IPS-20b (cell line): ENCODE results near the gene PTGDS.
"Not testable (repeated sequence)": the region's sequence is repeated elsewhere in the genome, so short reads cannot be mapped to it uniquely, and the experiment has no call there.

Experiments used
- H3K27ac ChIP-seq: one replicate; pipeline ENCODE4 v1.5.1; 2013; ENCODE audit warnings: low read length
- H3K27me3 ChIP-seq: 2 replicates; pipeline ENCODE4 v1.6.1; 2013; ENCODE audit warnings: mild to moderate bottlenecking, low read length, inconsistent platforms; ENCODE audit not compliant: insufficient read depth
- H3K36me3 ChIP-seq: 2 replicates; pipeline ENCODE4 v1.6.1; 2013; ENCODE audit warnings: low read depth, mild to moderate bottlenecking, inconsistent platforms, low read length, moderate library complexity; ENCODE audit not compliant: insufficient read depth
- H3K4me1 ChIP-seq: 2 replicates; pipeline ENCODE4 v1.6.1; 2013; ENCODE audit warnings: mild to moderate bottlenecking, control low read depth, inconsistent platforms, low read length, moderate library complexity; ENCODE audit not compliant: insufficient read depth
- H3K4me3 ChIP-seq: 2 replicates; pipeline ENCODE4 v1.5.1; 2013; ENCODE audit warnings: mild to moderate bottlenecking, low read length, inconsistent platforms
- H3K9ac ChIP-seq: 2 replicates; pipeline ENCODE4 v1.6.1; 2013; ENCODE audit warnings: low read depth, mild to moderate bottlenecking, inconsistent platforms, low read length, moderate library complexity
- H3K9me3 ChIP-seq: 2 replicates; pipeline ENCODE4 v1.6.1; 2013; ENCODE audit warnings: mild to moderate bottlenecking, low read depth, low read length, inconsistent platforms; ENCODE audit not compliant: insufficient read depth

PTGDS gene

DNA sequence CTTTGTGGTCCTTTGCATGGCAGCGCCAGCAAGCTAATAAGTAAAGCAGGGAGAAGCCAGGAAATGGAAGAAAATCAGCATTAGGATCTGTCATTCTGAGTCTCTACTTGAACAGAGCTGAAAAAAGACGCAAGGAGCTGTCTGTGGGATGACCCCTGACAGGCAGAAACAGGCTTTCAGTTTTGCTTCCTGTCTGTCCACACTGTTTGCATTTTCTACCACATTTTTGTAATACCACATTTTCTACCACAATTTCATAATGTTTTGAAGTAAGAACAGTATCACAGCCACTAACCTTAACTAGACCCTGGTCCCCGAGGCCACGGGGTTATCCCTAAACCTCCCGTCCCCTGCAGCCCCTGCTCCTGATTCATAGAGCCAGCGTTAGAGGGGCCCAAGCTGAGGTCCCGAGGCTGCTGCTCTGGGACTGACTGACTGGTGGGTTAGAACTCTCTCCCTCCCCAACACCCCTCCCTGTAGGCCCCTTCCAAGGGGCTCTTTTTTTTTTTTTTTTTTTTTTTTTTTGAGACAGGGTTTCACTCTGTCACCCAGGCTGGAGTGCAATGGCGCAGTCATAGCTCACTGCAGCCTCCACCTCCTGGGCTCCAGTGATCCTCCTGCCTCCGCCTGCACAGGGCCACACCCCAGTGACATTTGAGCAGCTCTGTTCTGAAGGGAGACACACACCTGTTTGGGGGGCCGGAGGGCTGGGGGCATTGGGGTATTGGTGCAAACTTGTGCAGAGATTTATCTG, 23.1 kb downstream of the PTGDS start:
- H3K27me3 ChIP-seq = no peaks in the 10 kb centered on the region; the same call in 1 of the 2 replicates
- H3K27ac ChIP-seq = no peak overlapping the region
- no peak overlapping the region for H3K9ac ChIP-seq
- H3K4me1 ChIP-seq = no peaks in the 10 kb centered on the region; the same call in 1 of the 2 replicates
- no peaks in the 10 kb centered on the region for H3K36me3 ChIP-seq
- no peaks in the 10 kb centered on the region for H3K9me3 ChIP-seq
- no peak overlapping the region for H3K4me3 ChIP-seq

DNA sequence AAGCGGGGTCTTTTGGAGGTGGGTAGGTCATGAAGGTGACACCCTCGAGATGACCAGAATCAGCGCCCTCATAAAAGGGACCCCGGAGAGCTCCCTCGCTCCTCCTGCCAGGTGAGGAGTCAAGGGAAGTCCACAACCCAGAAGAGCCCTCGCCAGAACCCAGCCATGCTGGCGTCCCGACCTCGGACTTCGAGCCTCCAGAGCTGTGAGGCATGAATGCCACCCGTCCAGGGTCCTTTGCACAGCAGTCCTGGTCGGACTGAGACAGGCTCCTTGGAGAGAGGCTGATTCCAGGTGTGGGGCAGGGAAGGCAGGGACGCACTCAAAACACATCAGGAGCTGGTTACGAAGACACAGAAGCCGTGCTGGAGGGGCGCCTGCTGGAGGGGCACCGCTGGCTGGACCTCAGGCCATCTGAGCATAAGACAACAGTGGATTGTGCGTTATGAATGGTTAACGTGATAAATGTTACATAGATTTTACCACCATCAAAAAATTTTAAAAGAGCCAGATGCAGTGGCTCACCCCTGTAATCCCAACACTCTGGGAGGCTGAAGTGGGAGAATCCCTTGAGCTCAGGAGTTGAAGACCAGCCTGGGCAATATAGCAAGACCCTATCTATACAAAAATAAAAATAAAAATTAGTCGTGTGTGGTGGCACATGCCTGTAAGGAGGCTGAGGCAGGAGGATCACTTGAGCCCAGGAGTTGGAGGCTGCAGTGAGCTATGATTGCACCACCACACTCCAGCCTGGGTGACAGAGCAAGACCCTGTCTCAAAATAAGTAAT, 24.7 kb downstream of the PTGDS start:
- Histone ChIP-seq H3K9me3 (no peaks in the 10 kb centered on the region), H3K4me3 (no peak overlapping the region), H3K9ac (no peak overlapping the region), H3K4me1 (no peaks in the 10 kb centered on the region), H3K27me3 (no peaks in the 10 kb centered on the region; the same call in 1 of the 2 replicates), H3K36me3 (no peaks in the 10 kb centered on the region), H3K27ac (no peak overlapping the region)

DNA sequence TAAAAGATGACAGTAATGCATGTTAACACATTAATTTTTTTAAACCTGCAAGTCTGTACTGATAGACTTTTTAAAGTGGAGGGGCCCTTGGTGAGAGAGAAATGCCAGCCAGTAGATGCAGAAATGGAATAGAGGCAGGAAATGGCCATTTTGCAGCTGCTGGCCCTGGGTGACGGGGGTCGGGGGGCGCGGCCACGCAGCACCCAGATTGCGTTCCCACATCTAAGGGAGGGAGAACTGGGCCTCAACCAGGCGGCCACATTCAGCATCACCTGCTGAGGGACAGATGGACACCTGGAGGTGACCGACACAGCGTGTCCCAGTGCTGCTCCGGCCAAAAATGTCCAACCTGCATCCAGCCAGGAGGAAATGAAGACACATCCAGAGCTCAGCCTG, 25.3 kb downstream of the PTGDS start:
- Histone ChIP-seq H3K27ac (no peak overlapping the region), H3K4me3 (no peak overlapping the region), H3K4me1 (no peaks in the 10 kb centered on the region), H3K9me3 (no peaks in the 10 kb centered on the region), H3K36me3 (no peaks in the 10 kb centered on the region), H3K27me3 (no peaks in the 10 kb centered on the region), H3K9ac (no peak overlapping the region)

DNA sequence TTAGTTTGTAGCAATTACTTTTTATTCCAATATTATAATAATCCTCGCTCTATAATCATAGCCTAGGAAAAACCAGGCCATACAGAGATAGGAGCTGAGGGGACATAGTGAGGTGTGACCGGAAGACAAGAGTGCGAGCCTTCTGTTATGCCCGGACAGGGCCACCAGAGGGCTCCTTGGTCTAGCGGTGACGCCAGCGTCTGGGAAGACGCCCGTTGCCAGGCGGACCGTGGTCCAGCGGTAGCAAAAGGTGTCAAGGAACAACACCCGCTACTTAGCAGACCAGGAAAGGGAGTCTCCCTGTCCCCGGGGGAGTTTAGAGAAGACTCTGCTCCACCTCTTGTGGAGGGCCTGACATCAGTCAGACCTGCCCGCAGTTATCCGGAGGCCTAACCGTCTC, 27.0 kb downstream of the PTGDS start:
- H3K9me3 ChIP-seq, H3K9ac ChIP-seq, H3K4me1 ChIP-seq, H3K27ac ChIP-seq, H3K27me3 ChIP-seq, H3K36me3 ChIP-seq, H3K4me3 ChIP-seq: not testable (repeated sequence)

DNA sequence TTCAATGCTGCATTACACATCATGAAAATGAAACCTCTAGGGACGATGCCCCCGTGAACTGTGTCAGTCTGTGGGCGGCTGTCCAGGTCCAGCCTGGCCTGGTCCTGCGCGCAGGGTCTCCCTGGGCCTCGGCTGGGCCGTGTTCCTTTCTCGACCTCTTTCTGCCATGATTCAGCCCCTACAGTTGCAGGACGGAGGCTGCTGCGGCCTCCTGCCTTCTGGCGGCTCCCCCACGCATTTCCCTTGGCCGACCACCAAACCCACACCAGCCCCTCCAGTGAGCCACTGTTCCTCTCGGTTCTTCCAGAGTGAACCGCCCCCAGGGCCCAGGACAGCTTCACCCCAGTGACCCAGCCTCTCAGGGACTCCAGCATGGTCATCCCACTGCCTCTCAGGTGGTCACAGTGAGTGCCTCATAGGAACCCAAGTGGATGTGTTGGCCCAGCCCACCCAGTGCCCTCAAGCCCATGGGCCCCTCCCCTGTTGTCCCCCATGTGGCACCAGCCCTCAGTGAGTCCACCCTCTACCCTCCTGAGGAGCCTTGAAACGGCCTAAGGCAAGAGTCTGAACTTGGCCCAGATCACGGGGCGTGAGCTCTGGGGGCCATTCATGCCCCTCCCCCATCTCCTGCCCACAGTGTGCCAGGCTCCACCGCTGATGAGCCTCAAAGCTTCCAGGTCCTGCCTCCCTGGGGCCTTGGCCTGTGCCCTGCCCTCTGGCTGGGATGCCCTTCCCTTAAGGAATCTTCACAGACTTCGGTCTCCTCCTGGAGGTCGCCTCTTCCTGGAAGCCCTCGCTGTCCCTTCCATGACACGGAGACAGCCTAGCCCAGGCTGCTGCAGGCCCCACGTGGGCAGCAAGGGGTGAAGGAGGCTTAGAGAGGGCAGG, 29.1 kb downstream of the PTGDS start:
- H3K4me3 ChIP-seq = no peak overlapping the region
- H3K9me3 ChIP-seq = no peaks in the 10 kb centered on the region
- no peaks in the 10 kb centered on the region for H3K27me3 ChIP-seq
- no peaks in the 10 kb centered on the region for H3K36me3 ChIP-seq
- H3K4me1 ChIP-seq = no peaks in the 10 kb centered on the region
- H3K9ac ChIP-seq = no peak overlapping the region
- no peak overlapping the region for H3K27ac ChIP-seq

DNA sequence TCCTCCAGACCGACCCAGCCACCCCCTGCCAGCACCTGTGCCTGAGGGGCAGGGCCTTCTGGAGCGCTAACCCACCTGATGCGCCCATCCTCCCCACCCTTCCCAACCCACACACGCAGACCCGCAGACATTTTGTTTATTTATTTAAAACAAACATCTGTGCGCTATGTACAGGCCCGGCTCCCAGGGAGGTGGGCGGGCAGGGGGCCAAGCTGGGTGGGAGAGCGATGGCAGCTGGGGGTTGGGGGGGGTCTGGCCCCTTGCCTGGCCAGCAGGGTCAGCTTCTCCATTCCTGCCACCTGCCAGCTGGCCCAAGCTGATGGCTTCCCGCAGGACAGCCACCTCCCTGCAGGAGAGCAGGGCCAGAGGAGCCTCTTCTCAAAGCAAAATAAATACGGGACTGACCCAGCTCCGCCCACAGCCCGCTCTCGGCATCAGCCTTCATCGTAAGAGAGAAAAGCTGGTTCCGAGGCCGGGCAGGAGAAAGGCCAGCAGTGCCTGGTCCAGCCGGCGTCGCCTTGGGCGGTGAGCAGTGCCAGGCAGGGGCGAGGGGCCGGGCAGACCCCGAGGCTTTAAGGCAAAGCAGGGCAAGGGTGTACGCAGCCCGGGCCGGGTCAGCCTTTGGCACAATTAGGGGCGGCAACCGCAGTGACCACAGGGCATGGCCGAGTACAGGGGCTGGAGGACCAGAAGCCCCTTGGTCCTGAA, 30.0 kb downstream of the PTGDS start:
- H3K27ac ChIP-seq = no peak overlapping the region
- no peaks in the 10 kb centered on the region for H3K9me3 ChIP-seq
- no peak overlapping the region for H3K4me3 ChIP-seq
- H3K9ac ChIP-seq = no peak overlapping the region
- H3K36me3 ChIP-seq = no peaks in the 10 kb centered on the region
- no peaks in the 10 kb centered on the region for H3K27me3 ChIP-seq
- H3K4me1 ChIP-seq = no peaks in the 10 kb centered on the region

DNA sequence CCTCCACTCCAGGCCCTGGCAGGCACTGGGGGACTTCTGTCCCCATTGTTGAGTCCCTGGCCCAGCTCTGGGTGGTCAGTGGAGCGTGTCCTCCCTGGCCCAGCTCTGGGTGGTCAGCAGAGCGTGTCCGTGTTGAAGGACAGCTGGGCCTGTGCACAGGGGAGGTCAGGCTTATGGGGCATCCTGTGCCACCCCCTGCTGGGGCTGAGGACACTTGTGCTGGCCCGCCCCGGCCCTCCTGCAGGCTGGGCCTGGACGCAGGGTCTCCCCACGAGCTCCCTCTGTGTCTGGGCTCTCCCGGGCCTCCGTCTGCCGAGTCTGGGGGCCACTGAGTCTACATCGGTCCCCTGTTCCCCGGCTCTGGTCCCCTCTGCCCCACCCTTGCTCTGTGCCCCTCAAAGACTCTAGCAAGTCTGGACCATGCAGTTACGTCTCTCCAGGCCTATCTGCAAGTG, 30.5 kb downstream of the PTGDS start:
- Histone ChIP-seq H3K27ac (no peak overlapping the region), H3K9ac (no peak overlapping the region), H3K4me3 (no peak overlapping the region), H3K4me1 (no peaks in the 10 kb centered on the region), H3K27me3 (no peaks in the 10 kb centered on the region), H3K36me3 (no peaks in the 10 kb centered on the region), H3K9me3 (no peaks in the 10 kb centered on the region)

DNA sequence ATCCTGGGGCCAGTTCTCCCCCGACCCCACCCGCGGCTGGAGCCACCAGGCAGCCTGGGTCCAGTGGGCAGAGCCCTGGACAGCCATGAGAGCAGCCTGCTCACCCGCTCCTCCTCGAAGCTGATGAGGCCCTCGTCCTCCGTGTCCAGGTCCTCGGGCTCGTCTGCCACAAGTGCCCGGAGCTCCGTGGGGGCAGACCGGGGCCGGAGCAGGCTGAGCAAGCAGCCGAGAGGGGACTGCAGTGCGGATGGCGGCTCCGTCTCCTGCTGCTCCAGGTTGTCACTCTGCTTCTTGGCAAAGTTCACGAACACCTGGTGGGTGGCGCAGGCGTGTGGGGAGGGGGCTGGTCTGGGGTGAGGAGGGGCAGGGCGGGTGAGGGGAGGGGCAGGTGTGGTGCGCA, 31.0 kb downstream of the PTGDS start:
- Histone ChIP-seq H3K36me3 (no peaks in the 10 kb centered on the region), H3K27ac (no peak overlapping the region), H3K4me3 (no peak overlapping the region), H3K9ac (no peak overlapping the region), H3K9me3 (no peaks in the 10 kb centered on the region), H3K4me1 (no peaks in the 10 kb centered on the region), H3K27me3 (no peaks in the 10 kb centered on the region)

DNA sequence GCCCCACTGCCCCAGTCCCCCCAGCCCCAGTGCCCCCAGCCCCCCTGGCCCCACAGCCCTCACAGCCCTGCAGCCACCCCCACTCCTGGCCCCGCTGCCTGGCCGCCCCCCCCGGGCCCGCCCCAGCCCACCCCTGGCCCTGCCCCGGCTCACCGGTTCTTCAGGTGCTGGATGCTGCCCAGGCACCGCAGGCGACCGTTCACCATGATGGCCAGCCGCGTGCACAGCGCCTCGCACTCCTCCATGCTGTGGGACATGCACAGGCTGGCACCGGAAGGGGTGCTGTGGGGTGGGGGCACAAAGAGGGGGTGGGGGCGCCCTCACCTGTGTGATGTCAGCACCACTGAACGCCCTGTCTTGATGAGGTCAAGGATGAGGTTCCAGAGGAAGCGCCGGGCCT, 31.9 kb downstream of the PTGDS start:
- Histone ChIP-seq H3K9me3 (no peaks in the 10 kb centered on the region), H3K27ac (no peak overlapping the region), H3K4me3 (no peak overlapping the region), H3K36me3 (no peaks in the 10 kb centered on the region), H3K9ac (no peak overlapping the region), H3K27me3 (no peaks in the 10 kb centered on the region), H3K4me1 (no peaks in the 10 kb centered on the region)

DNA sequence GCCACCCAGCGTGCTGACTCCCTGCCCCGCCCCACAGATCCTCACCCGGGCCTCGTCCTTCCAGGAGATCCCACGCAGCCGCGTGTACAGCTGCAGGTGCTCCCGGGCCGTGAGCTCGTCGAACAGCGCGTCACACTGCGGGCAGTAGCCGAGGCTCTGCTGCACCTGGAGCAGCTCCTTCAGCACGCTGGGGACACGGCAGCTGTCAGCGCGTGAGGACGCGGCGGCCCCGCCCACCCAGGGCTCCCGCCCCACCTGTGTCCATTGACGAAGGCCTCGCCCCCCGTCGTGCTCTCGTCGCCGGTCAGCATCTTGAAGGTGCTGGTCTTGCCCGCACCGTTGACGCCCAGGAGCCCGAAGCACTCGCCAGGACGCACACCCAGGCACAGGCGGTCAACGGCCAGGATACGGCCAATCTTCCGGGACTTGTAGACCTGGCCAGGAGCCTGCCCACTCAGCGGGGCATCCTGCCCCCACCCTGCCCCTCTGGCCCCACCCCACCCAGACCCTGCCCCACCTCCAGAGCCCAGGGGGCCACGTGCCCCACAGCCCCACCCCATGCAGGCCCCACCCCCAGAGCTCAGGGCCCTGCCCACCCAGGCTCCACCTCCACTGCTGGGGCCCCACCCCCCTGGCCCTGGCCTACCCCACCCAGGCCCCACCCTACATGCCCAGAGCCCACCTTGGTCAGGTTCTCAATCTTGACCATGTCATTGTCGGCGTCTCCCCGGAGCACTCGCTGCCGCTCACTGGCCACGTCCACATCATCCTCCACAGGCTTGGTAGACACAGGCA, 32.8 kb downstream of the PTGDS start:
- no peaks in the 10 kb centered on the region for H3K36me3 ChIP-seq
- H3K9me3 ChIP-seq = no peaks in the 10 kb centered on the region
- no peaks in the 10 kb centered on the region for H3K4me1 ChIP-seq
- H3K4me3 ChIP-seq = no peak overlapping the region
- H3K27me3 ChIP-seq = no peaks in the 10 kb centered on the region
- H3K9ac ChIP-seq = no peak overlapping the region
- H3K27ac ChIP-seq = no peak overlapping the region
